ENCODE results near the gene ICAM4. TPM values are rescaled to one million over a fixed set of nuclear protein-coding genes. Genes with fewer than 3 reads are reported as not detected.

The ICAM4 gene
- total and polyA plus RNA-seq, 2 of the 8 experiments (the other 6 are each of a cell fraction or from before 2014, with no cell fraction given), result 1.5 to 4.1 TPM

DNA sequence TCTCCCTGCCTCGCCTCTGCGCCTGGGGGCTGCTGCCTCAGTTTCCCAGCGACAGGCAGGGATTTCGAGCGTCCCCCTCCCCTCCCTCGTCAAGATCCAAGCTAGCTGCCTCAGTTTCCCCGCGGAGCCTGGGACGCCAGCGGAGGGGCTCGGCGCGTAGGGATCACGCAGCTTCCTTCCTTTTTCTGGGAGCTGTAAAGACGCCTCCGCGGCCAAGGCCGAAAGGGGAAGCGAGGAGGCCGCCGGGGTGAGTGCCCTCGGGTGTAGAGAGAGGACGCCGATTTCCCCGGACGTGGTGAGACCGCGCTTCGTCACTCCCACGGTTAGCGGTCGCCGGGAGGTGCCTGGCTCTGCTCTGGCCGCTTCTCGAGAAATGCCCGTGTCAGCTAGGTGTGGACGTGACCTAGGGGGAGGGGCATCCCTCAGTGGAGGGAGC is 16.6 kb upstream of the ICAM4 start:
- POLR2A ChIA-PET (ENCODE audit: partially characterized antibody), result interaction anchor here (0.8 to 3.3 kb wide), 14 partner anchors 10 to 153 kb away, joined by 3 to 28 read pairs (median 9); partner anchors contain the start of genes DNMT1, ICAM4, ICAM5 and RAVER1
- Histone ChIP-seq H3K79me1 (ENCODE audit: low read depth, low read length) (no peaks in the 10 kb centered on the region), H3K4me1 (replicated peaks in 1 of 4; ENCODE audit: control insufficient read depth in 3 of 4, insufficient read depth in 4 of 4, low read length in 3 of 4) (peaks cover 0 to 8% (median 5%) of the 10 kb centered on the region in 4 experiments; a peak in 5 of 7 replicates), H3K23me2 (ENCODE audit: low read depth, low read length) (peaks cover 11% of the 10 kb centered on the region; the same call in 1 of the 2 replicates), H3K36me3 (ENCODE audit: control insufficient read depth in 2 of 4, insufficient read depth in 4 of 4, low read length in 3 of 4) (no peaks in the 10 kb centered on the region), H2BK12ac (ENCODE audit: low read depth, low read length) (peak overlapping the region; percentile 43; the same call in 1 of the 2 replicates), H3K18ac (ENCODE audit: extremely low read depth, low read length) (peak overlapping the region; percentile 32; the same call in 1 of the 2 replicates), H3K23ac (ENCODE audit: insufficient read length) (no peak overlapping the region), H3K14ac (ENCODE audit: insufficient read length) (no peak overlapping the region), H4K8ac (ENCODE audit: extremely low read depth, insufficient read depth, low read length) (peak overlapping the region; percentile 80; the same call in 1 of the 2 replicates), H3K4me3 (ENCODE audit: extremely low read depth in 1 of 4, insufficient read depth in 2 of 4, low read depth in 3 of 4, low read length in 4 of 4) (peak overlapping the region; percentile 30 to 59 (median 38)), H4K20me1 (replicated peaks in 1 of 2; ENCODE audit: control insufficient read depth in 1 of 2, insufficient read depth in 2 of 2, low read length in 2 of 2) (no peaks in the 10 kb centered on the region), H4K5ac (ENCODE audit: insufficient read length, low read depth, low read length) (no peak overlapping the region), H3K79me2 (ENCODE audit: control insufficient read depth in 1 of 2, insufficient read depth in 2 of 2, low read length in 2 of 2) (no peaks in the 10 kb centered on the region), H3K9ac (replicated peaks in 1 of 4; ENCODE audit: extremely low read depth in 1 of 4, low read depth in 3 of 4, low read length in 3 of 4) (no peak overlapping the region; a peak in 1 of 7 replicates), H2BK5ac (ENCODE audit: low read depth, low read length) (0 out of 2 replicates have a peak overlapping the region, but pooled peaks have one; percentile 9), H3K27me3 (replicated peaks in 1 of 4; ENCODE audit: control insufficient read depth in 3 of 4, extremely low read depth in 1 of 4, insufficient read depth in 3 of 4, low read length in 3 of 4) (peaks cover 9 to 25% (median 23%) of the 10 kb centered on the region in 4 experiments), H3K27ac (ENCODE audit: low read depth, low read length) (no peak overlapping the region), H3K9me3 (ENCODE audit: insufficient read depth in 2 of 2, low read depth in 1 of 2, low read length in 1 of 2) (no peaks in the 10 kb centered on the region), H4K91ac (replicated peaks; ENCODE audit: insufficient read length, low read length) (peak overlapping the region; percentile 88), H3K4me2 (ENCODE audit: insufficient read depth in 1 of 2, low read depth in 2 of 2, low read length in 2 of 2) (peak overlapping the region; percentile 70 to 75), H2BK15ac (ENCODE audit: low read length) (0 out of 2 replicates have a peak overlapping the region, but pooled peaks have one; percentile 8), H2BK120ac (replicated peaks; ENCODE audit: low read depth, low read length) (no peak overlapping the region), H2AK5ac (ENCODE audit: low read depth, low read length) (no peak overlapping the region), H2AFZ (ENCODE audit: low read length) (no peak overlapping the region), H3K4ac (replicated peaks; ENCODE audit: insufficient read length, low read depth, low read length) (peak overlapping the region; percentile 33), H2BK20ac (ENCODE audit: low read length) (no peak overlapping the region), H3K56ac (replicated peaks; ENCODE audit: insufficient read length, low read depth, low read length) (no peak overlapping the region)
- CTCF ChIA-PET (ENCODE audit: partially characterized antibody), result interaction anchor here (0.8 to 9.4 kb wide), 23 partner anchors 11 to 145 kb away, joined by 3 to 122 read pairs (median 4); partner anchors contain the start of genes ICAM4 and ICAM5
- 19% methylated on average over 35 of the region's 37 CpGs; no CpG with 5 or more reads in 1 of the 2 experiments for WGBS, 2 experiments (ENCODE audit: extremely low coverage in 1 of 2, insufficient coverage in 1 of 2, insufficient read length in 1 of 2, insufficient replicate concordance in 2 of 2, low coverage in 1 of 2, low lambda C conversion rate in 2 of 2, missing lambda C conversion rate in 1 of 2)
- DNase-seq (ENCODE audit: low read depth in 1 of 2, low spot score in 2 of 2) (peak in 1 of 2 experiments; percentile 57), FAIRE-seq (no peak)
- TF ChIP-seq KDM4A (IDR thresholded peaks at IDR 0.05; ENCODE audit: low read depth, low read length, severe bottlenecking), result peak; percentile 17
- TF ChIP-seq EZH2 (IDR thresholded peaks at IDR 0.05; ENCODE audit: low read depth, low read length, severe bottlenecking), result peak; percentile 40
- peak; percentile 60 for TF ChIP-seq BACH1 (IDR thresholded peaks at IDR 0.05; ENCODE audit: low read length)
- no peak for TF ChIP-seq TAF7 (optimal IDR thresholded peaks at IDR 0.05; ENCODE audit: borderline replicate concordance, low read depth, low read length)
- no peak for TF ChIP-seq RXRA (IDR thresholded peaks at IDR 0.05; ENCODE audit: insufficient read depth, low read depth, low read length)
- TF ChIP-seq KDM1A (IDR thresholded peaks at IDR 0.05; ENCODE audit: borderline replicate concordance, low read length), result no peak
